OCI-M2 (cell line): Measurements from ENCODE around the gene FXYD2.

Source experiments
- DNase-seq: peaks from one replicate; lab custom pipeline; 2025; ENCODE audit not compliant: unreplicated experiment; lab: John Stamatoyannopoulos, UW

FXYD2 gene

GRCh38 chr11:117859061-117859460, 34.5 kb upstream of the FXYD2 start:
- DNase-seq: no peak

GRCh38 chr11:117857734-117858414, 33.3 kb upstream of the FXYD2 start:
- no peak for DNase-seq

- DNase-seq: no peak
Measured at GRCh38 chr11:117855912-117856651, 31.5 kb upstream of the FXYD2 start.

GRCh38 chr11:117855186-117855845, 30.8 kb upstream of the FXYD2 start:
- DNase-seq: no peak

GRCh38 chr11:117852309-117852708, 27.8 kb upstream of the FXYD2 start:
- no peak for DNase-seq

- no peak for DNase-seq
Measured at GRCh38 chr11:117851852-117852251, 27.3 kb upstream of the FXYD2 start.

GRCh38 chr11:117851106-117851505, 26.6 kb upstream of the FXYD2 start:
- DNase-seq: no peak

GRCh38 chr11:117849781-117850414, 25.4 kb upstream of the FXYD2 start:
- DNase-seq: no peak

- no peak for DNase-seq
Measured at GRCh38 chr11:117843666-117844484, 19.3 kb upstream of the FXYD2 start.

GRCh38 chr11:117842131-117842941, 17.8 kb upstream of the FXYD2 start:
- no peak for DNase-seq

- no peak for DNase-seq
Measured at GRCh38 chr11:117841551-117842031, 17.0 kb upstream of the FXYD2 start.

GRCh38 chr11:117840881-117841550, 16.5 kb upstream of the FXYD2 start:
- DNase-seq: no peak

GRCh38 chr11:117839936-117840813, 15.6 kb upstream of the FXYD2 start:
- no peak for DNase-seq

GRCh38 chr11:117839380-117839881, 14.9 kb upstream of the FXYD2 start:
- no peak for DNase-seq

- no peak for DNase-seq
Measured at GRCh38 chr11:117838901-117839300, 14.4 kb upstream of the FXYD2 start.

GRCh38 chr11:117837791-117838190, 13.2 kb upstream of the FXYD2 start:
- DNase-seq: no peak

- DNase-seq: no peak
Measured at GRCh38 chr11:117837070-117837776, 12.7 kb upstream of the FXYD2 start.
